K562 (cell line): ENCODE measurements around the gene SYNCRIP. TPM values are rescaled to one million over a fixed set of nuclear protein-coding genes. Genes with fewer than 3 reads are reported as not detected.

Source experiments
- ATAC-seq: fragments of 200-7000 bp; cut with Tn5 transposase; 3 replicates; pipeline ENCODE4 v1.9.1; 2020; ENCODE audit warnings: moderate library complexity
- BruUV-seq: library from RNA; stranded (reverse); fragments of 400-500 nt; replicated peaks from 2 replicates; lab custom pipeline; 2021; lab: Mats Ljungman, UMichigan
- CTCF ChIA-PET: fragments of 300-600 bp; formaldehyde crosslinking; extraction: SDS; loops from one replicate; lab custom pipeline; 2021; ENCODE audit warnings: low intra/inter-chr PET ratio; lab: Yijun Ruan, JAX
- POLR2A ChIA-PET: fragments of 300-600, 350-650 bp; sonication (Branson Sonifier 250); formaldehyde crosslinking; extraction: SDS; loops from one replicate; lab custom pipeline; 2021; ENCODE audit warnings: antibody characterized with exemption, inconsistent platforms; lab: Yijun Ruan, JAX
- DNase-seq, 4 experiments: peaks; one replicate each; pipeline versions ENCODE4 v3.0.0 to v3.0.0-alpha.2; 2011 to 2018; ENCODE audit warnings: low spot score in 3 of 4, mixed read lengths in 3 of 4; ENCODE audit errors: extremely low read depth in 1 of 4
- FAIRE-seq: peaks from 2 replicates; lab custom pipeline; 2011; peaks lifted over from hg19 to GRCh38; lab: Jason Lieb, UNC
- H2AFZ ChIP-seq: 2 replicates; pipeline ENCODE4 v1.6.0; 2011; ENCODE audit warnings: low read depth, low read length, control low read depth, inconsistent platforms
- H3K27ac ChIP-seq: fragments of 200-600 bp; 3 replicates; pipeline ENCODE4 v1.8.0; 2011; ENCODE audit warnings: low read depth, mild to moderate bottlenecking, control low read depth, inconsistent platforms, low read length, moderate library complexity, mixed read lengths; ENCODE audit errors: extremely low read depth
- H3K27me3 ChIP-seq, 2 experiments: fragments of 300-600 bp in 1 of 2; 2 replicates in 1 of 2; 3 replicates in 1 of 2; pipeline versions ENCODE4 v1.6.0 to v1.8.0; 2011; ENCODE audit warnings: inconsistent platforms in 2 of 2, low read length in 2 of 2, mild to moderate bottlenecking in 1 of 2, mixed read lengths in 1 of 2, moderate library complexity in 1 of 2; ENCODE audit not compliant: control insufficient read depth in 2 of 2, insufficient read depth in 2 of 2
- H3K36me3 ChIP-seq: fragments of 300-600 bp; 3 replicates; pipeline ENCODE4 v1.8.0; 2011; ENCODE audit warnings: mild to moderate bottlenecking, low read length, inconsistent platforms; ENCODE audit not compliant: control insufficient read depth, insufficient read depth
- H3K4me1 ChIP-seq, 2 experiments: fragments of 200-600 bp in 1 of 2; replicated peaks in 1 of 2; 2 replicates in 1 of 2; 3 replicates in 1 of 2; pipeline versions ENCODE4 v1.5.1 to v1.8.0; 2011; ENCODE audit warnings: inconsistent platforms in 2 of 2, low read length in 2 of 2, mild to moderate bottlenecking in 1 of 2, mixed read lengths in 1 of 2, moderate library complexity in 1 of 2; ENCODE audit not compliant: control insufficient read depth in 2 of 2, insufficient read depth in 2 of 2
- H3K4me2 ChIP-seq: 2 replicates; pipeline ENCODE4 v1.6.1; 2011; ENCODE audit warnings: low read length, control low read depth, inconsistent platforms, mixed read lengths; ENCODE audit not compliant: insufficient read depth
- H3K4me3 ChIP-seq: fragments of 200-600 bp; sonication (generic), shearing (Covaris generic); 2 replicates; pipeline ENCODE4 v1.5.1; 2016; ENCODE audit warnings: control low read depth, inconsistent platforms
- H3K79me2 ChIP-seq: fragments of 200-600 bp; 3 replicates; pipeline ENCODE4 v1.8.0; 2011; ENCODE audit warnings: low read length, inconsistent platforms; ENCODE audit not compliant: control insufficient read depth, insufficient read depth
- H3K9ac ChIP-seq, 2 experiments: 2 replicates each; pipeline versions ENCODE4 v1.6.0 to v1.6.1; 2011; ENCODE audit warnings: low read depth in 2 of 2, low read length in 2 of 2, control low read depth in 1 of 2, inconsistent platforms in 1 of 2, mild to moderate bottlenecking in 1 of 2, mixed read lengths in 1 of 2; ENCODE audit not compliant: insufficient read depth in 1 of 2
- H3K9me1 ChIP-seq: one replicate; pipeline ENCODE4 v1.6.0; 2011; ENCODE audit warnings: inconsistent platforms, mild to moderate bottlenecking, low read length, moderate library complexity; ENCODE audit not compliant: control insufficient read depth, insufficient read depth
- H3K9me3 ChIP-seq: replicated peaks from 2 replicates; pipeline ENCODE4 v1.5.1; 2011; ENCODE audit warnings: low read depth, low read length, inconsistent platforms; ENCODE audit not compliant: control insufficient read depth, insufficient read depth
- H4K20me1 ChIP-seq: replicated peaks from 2 replicates; pipeline ENCODE4 v1.6.1; 2011; ENCODE audit warnings: low read length, inconsistent platforms, mixed read lengths; ENCODE audit not compliant: control insufficient read depth, insufficient read depth
- ATF7 ChIP-seq: fragments of 450-650 bp; IDR thresholded peaks from 2 replicates; pipeline ENCODE4 v1.7.1; 2014; ENCODE audit warnings: mild to moderate bottlenecking, moderate library complexity
- CAMTA2 ChIP-seq: fragments of 250-450 bp; sonication (Bioruptor Pico); conservative IDR thresholded peaks from 2 replicates; pipeline ENCODE4 v1.5.1; 2022
- PCBP1 ChIP-seq: fragments of 200-400 bp; formaldehyde crosslinking; IDR thresholded peaks from 2 replicates; pipeline ENCODE4 v1.6.1; 2018; ENCODE audit warnings: mild to moderate bottlenecking, low read depth, low read length; ENCODE audit not compliant: poor library complexity, severe bottlenecking
- RBFOX2 ChIP-seq: fragments of 200-400 bp; formaldehyde crosslinking; IDR thresholded peaks from 2 replicates; pipeline ENCODE4 v1.6.1; 2017; ENCODE audit warnings: low read depth, mild to moderate bottlenecking, low read length, moderate library complexity
- SRF ChIP-seq, 2 experiments: fragments of 250-450, 450-650 bp in 1 of 2; sonication (Bioruptor Pico) in 1 of 2; sonication (generic) in 1 of 2; formaldehyde crosslinking; IDR thresholded peaks; 2 replicates each; pipeline versions ENCODE4 v1.5.0 to v1.5.1; 2020 to 2022; ENCODE audit warnings: mild to moderate bottlenecking in 1 of 2, missing genetic modification reagents in 1 of 2
- ZBTB33 ChIP-seq: sonication (generic); formaldehyde crosslinking; IDR thresholded peaks from 2 replicates; pipeline ENCODE4 v1.8.1; 2023; ENCODE audit warnings: mild to moderate bottlenecking, missing genetic modification reagents
- ZNF232 ChIP-seq: sonication (generic); formaldehyde crosslinking; IDR thresholded peaks from 2 replicates; pipeline ENCODE4 v1.8.0; 2022; ENCODE audit warnings: mild to moderate bottlenecking, missing genetic modification reagents
- ZNF57 ChIP-seq: fragments of 450-650 bp; formaldehyde crosslinking; IDR thresholded peaks from 2 replicates; pipeline ENCODE4 v1.4.0; 2020; ENCODE audit warnings: mild to moderate bottlenecking, moderate library complexity
- WGBS: fragments of 100-300 bp; shearing (Covaris generic); methylation state at CpG from one replicate; pipeline ENCODE4 v1.1.6; 2016; ENCODE audit warnings: low coverage, mixed read lengths; ENCODE audit not compliant: insufficient coverage; ENCODE audit errors: missing lambda C conversion rate; 5-methylcytosine and 5-hydroxymethylcytosine counted together
- in situ Hi-C: fragments of 300-500 bp; cut with MboI; formaldehyde crosslinking; loops from 4 replicates; pipeline ENCODE4 v1.15.0; 2018; ENCODE audit warnings: inconsistent platforms, mixed read lengths
- intact Hi-C: fragments of 100-400 bp; cut with micrococcal nuclease; formaldehyde crosslinking; loops from 2 replicates; pipeline ENCODE4 v1.14.2; 2022
- polyA plus RNA-seq, 8 experiments: library from polyadenylated mRNA; depleted of rRNA in 4 of 8; stranded (reverse) in 5 of 8; unstranded in 3 of 8; fragments of >200 nt; fragmentation: Nextera tagmentation in 2 of 8; fragmentation: Illumina TruSeq in 1 of 8; extraction: Ambion mirVana in 2 of 8; extraction: Trizol in 1 of 8; gene quantifications; 2 replicates each; pipeline versions ENCODE4 v1.2.1 to v1.2.3, GENCODE V29; 2011 to 2014; ENCODE audit warnings: inconsistent platforms in 1 of 8, missing spikeins in 1 of 8
- total RNA-seq, 7 experiments: library from RNA; depleted of rRNA in 6 of 7; stranded (reverse); fragments of >200 nt in 6 of 7; fragmentation: Illumina TruSeq in 2 of 7; extraction: Trizol in 2 of 7; gene quantifications; 2 replicates each; pipeline versions ENCODE4 v1.2.1 to v1.2.3, GENCODE V29; 2011 to 2021; ENCODE audit warnings: low replicate concordance in 1 of 7
- TF ChIP-seq, protein P1 (sequence below), 3 experiments: fragments of 200-800 bp in 1 of 3; fragments of 250-450 bp in 1 of 3; fragments of 450-650 bp in 1 of 3; sonication (Bioruptor Pico) in 1 of 3; sonication (Bioruptor generic) in 1 of 3; formaldehyde crosslinking in 1 of 3; IDR thresholded peaks; 2 replicates each; pipeline versions ENCODE4 v1.6.1 to v1.8.0; 2016 to 2022; ENCODE audit warnings: mild to moderate bottlenecking in 2 of 3, missing genetic modification characterization in 2 of 3, missing compliant biosample characterization in 1 of 3, moderate library complexity in 1 of 3

The SYNCRIP gene
- total and polyA plus RNA-seq, 9 of the 15 experiments (the other 6 are each of a cell fraction or from before 2014, with no cell fraction given): 46.5 to 295 (median 140) TPM

- H3K36me3 ChIP-seq: peaks cover 16% of the 10 kb centered on the region; the same call in 2 of the 3 replicates
- H3K9ac ChIP-seq: peak overlapping the region; percentile 89 to 98
- peaks cover 13 to 16% of the 10 kb centered on the region in 2 experiments; a peak in 3 of 5 replicates for H3K4me1 ChIP-seq
- peak overlapping the region; percentile 97 for H3K27ac ChIP-seq
- DNase-seq (no peak), FAIRE-seq (no peak), ATAC-seq (peak; percentile 32)
- BruUV-seq: TSS peak; percentile 87
- peak overlapping the region; percentile 95 for H3K4me2 ChIP-seq
- H3K9me1 ChIP-seq: no peaks in the 10 kb centered on the region
- no peaks in the 10 kb centered on the region for H3K27me3 ChIP-seq
- peaks cover 61% of the 10 kb centered on the region for H3K79me2 ChIP-seq
- no peaks in the 10 kb centered on the region for H4K20me1 ChIP-seq
- intact Hi-C loops (loop anchor here (5.0 kb wide), 1 partner anchor 83 kb away; no protein-coding TSS in a partner anchor), in situ Hi-C loops (no loop called here)
- ChIA-PET CTCF (no interaction called here), POLR2A (interaction anchor here (1.0 to 2.7 kb wide), 12 partner anchors 10 to 84 kb away, joined by 3 to 32 read pairs (median 4); no protein-coding TSS in a partner anchor)
- H2AFZ ChIP-seq: peak overlapping the region; percentile 97
- peaks cover 3% of the 10 kb centered on the region; the same call in 1 of the 2 replicates for H3K9me3 ChIP-seq
- peak overlapping the region; percentile 92 for H3K4me3 ChIP-seq
- WGBS: under 1% methylated on average over 34 of the region's 35 CpGs
- 0 out of 2 replicates have a peak, but pooled peaks have one; percentile 36 for TF ChIP-seq ATF7
- TF ChIP-seq ZNF57: no peak
- 0 out of 4 replicates have a peak, but pooled peaks of 1 of the 2 experiments have one; percentile 33 for TF ChIP-seq SRF (CRISPR knock-in tag; IDR thresholded peaks at IDR 0.05)
- TF ChIP-seq ZBTB33 (CRISPR knock-in tag): 0 out of 2 replicates have a peak, but pooled peaks have one; percentile 5
- peak; percentile 32 for TF ChIP-seq PCBP1
- TF ChIP-seq, protein P1, sequence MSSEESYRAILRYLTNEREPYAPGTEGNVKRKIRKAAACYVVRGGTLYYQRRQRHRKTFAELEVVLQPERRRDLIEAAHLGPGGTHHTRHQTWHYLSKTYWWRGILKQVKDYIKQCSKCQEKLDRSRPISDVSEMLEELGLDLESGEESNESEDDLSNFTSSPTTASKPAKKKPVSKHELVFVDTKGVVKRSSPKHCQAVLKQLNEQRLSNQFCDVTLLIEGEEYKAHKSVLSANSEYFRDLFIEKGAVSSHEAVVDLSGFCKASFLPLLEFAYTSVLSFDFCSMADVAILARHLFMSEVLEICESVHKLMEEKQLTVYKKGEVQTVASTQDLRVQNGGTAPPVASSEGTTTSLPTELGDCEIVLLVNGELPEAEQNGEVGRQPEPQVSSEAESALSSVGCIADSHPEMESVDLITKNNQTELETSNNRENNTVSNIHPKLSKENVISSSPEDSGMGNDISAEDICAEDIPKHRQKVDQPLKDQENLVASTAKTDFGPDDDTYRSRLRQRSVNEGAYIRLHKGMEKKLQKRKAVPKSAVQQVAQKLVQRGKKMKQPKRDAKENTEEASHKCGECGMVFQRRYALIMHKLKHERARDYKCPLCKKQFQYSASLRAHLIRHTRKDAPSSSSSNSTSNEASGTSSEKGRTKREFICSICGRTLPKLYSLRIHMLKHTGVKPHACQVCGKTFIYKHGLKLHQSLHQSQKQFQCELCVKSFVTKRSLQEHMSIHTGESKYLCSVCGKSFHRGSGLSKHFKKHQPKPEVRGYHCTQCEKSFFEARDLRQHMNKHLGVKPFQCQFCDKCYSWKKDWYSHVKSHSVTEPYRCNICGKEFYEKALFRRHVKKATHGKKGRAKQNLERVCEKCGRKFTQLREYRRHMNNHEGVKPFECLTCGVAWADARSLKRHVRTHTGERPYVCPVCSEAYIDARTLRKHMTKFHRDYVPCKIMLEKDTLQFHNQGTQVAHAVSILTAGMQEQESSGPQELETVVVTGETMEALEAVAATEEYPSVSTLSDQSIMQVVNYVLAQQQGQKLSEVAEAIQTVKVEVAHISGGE (CRISPR knock-in tag; IDR thresholded peaks at IDR 0.05): peak in 1 of 3 experiments; percentile 10; a peak in 1 of 6 replicates
- TF ChIP-seq RBFOX2: peak; percentile 70
- TF ChIP-seq CAMTA2: no peak
- 0 out of 2 replicates have a peak, but pooled peaks have one; percentile 22 for TF ChIP-seq ZNF232 (CRISPR knock-in tag)
Measured at GRCh38 chr6:85594197-85594930, 48.3 kb downstream of the SYNCRIP start.
